A549 (cell line): ENCODE measurements around the gene ACTL7B. TPM values are rescaled to one million over a fixed set of nuclear protein-coding genes. Genes with fewer than 3 reads are reported as not detected.

Experiments
- ATAC-seq, 2 experiments: fragments of 200-7000 bp in 1 of 2; fragments of >200 bp in 1 of 2; cut with Nextera tagmentation in 1 of 2; cut with Tn5 transposase in 1 of 2; 3 replicates each; pipeline versions ENCODE4 v1.8.0 to v1.9.1; 2018 to 2020; ENCODE audit warnings: mild to moderate bottlenecking in 1 of 2, moderate library complexity in 1 of 2
- CTCF ChIA-PET: fragments of 300-600 bp; sonication (Branson Sonifier 250); formaldehyde crosslinking; extraction: SDS; loops from one replicate; lab custom pipeline; 2021; ENCODE audit warnings: antibody characterized with exemption, inconsistent platforms; lab: Yijun Ruan, JAX
- POLR2A ChIA-PET: fragments of 350-600 bp; formaldehyde crosslinking; extraction: SDS; loops from one replicate; lab custom pipeline; 2021; ENCODE audit warnings: antibody characterized with exemption, inconsistent platforms; lab: Yijun Ruan, JAX
- DNase-seq, 2 experiments: peaks; one replicate each; pipeline versions ENCODE4 v3.0.0 to v3.0.0-alpha.2; 2011 to 2016; ENCODE audit warnings: low read depth in 1 of 2, low spot score in 1 of 2
- FAIRE-seq: peaks from 2 replicates; lab custom pipeline; 2011; peaks lifted over from hg19 to GRCh38; lab: Jason Lieb, UNC
- H3K27ac ChIP-seq, 2 experiments: fragments of >200 bp; sonication (Bioruptor Twin); formaldehyde crosslinking; 3 replicates each; pipeline ENCODE4 v1.5.1; 2016 to 2017
- H3K4me1 ChIP-seq: fragments of >200 bp; sonication (Bioruptor Twin); formaldehyde crosslinking; 3 replicates; pipeline ENCODE4 v1.6.1; 2016
- H3K4me2 ChIP-seq: fragments of >200 bp; sonication (Bioruptor Twin); formaldehyde crosslinking; 3 replicates; pipeline ENCODE4 v1.6.1; 2016
- H3K4me3 ChIP-seq: fragments of >200 bp; sonication (Bioruptor Twin); formaldehyde crosslinking; 3 replicates; pipeline ENCODE4 v1.5.1; 2016
- H3K9me3 ChIP-seq: fragments of >200 bp; sonication (Bioruptor Twin); formaldehyde crosslinking; 3 replicates; pipeline ENCODE4 v1.6.1; 2016
- CBX2 ChIP-seq: fragments of 200-600 bp; sonication (generic); IDR thresholded peaks from 2 replicates; pipeline ENCODE4 v1.6.1; 2016; ENCODE audit warnings: low read depth, mild to moderate bottlenecking, borderline replicate concordance
- CBX8 ChIP-seq: fragments of 200-600 bp; sonication (generic); IDR thresholded peaks from 2 replicates; pipeline ENCODE4 v1.6.1; 2016
- CHD2 ChIP-seq: fragments of 150-350 bp; IDR thresholded peaks from 2 replicates; pipeline ENCODE4 v1.6.1; 2014; ENCODE audit warnings: low read length; ENCODE audit not compliant: partially characterized antibody
- CHD4 ChIP-seq: fragments of 200-600 bp; sonication (generic); IDR thresholded peaks from 2 replicates; pipeline ENCODE4 v1.6.1; 2016; ENCODE audit warnings: antibody characterized with exemption, mild to moderate bottlenecking, borderline replicate concordance
- EHMT2 ChIP-seq: fragments of 200-600 bp; sonication (generic); IDR thresholded peaks from 2 replicates; pipeline ENCODE4 v1.6.1; 2016; ENCODE audit warnings: antibody characterized with exemption, low read depth, mild to moderate bottlenecking, moderate library complexity
- EP300 ChIP-seq, 2 experiments: fragments of >200 bp; sonication (Bioruptor Twin); formaldehyde crosslinking; IDR thresholded peaks; 2 replicates in 1 of 2; 3 replicates in 1 of 2; pipeline ENCODE4 v1.6.1; 2016 to 2017
- FOXS1 ChIP-seq: fragments of 250-450 bp; sonication (Bioruptor Pico); IDR thresholded peaks from 2 replicates; pipeline ENCODE4 v1.5.0; 2020; ENCODE audit warnings: mild to moderate bottlenecking, moderate library complexity
- HDAC2 ChIP-seq: fragments of 200-600 bp; sonication (generic); IDR thresholded peaks from 2 replicates; pipeline ENCODE4 v1.6.1; 2016
- KDM5A ChIP-seq: fragments of 200-600 bp; sonication (generic); IDR thresholded peaks from 2 replicates; pipeline ENCODE4 v1.6.1; 2016; ENCODE audit warnings: antibody characterized with exemption, mild to moderate bottlenecking
- MAFK ChIP-seq: fragments of 450-650 bp; IDR thresholded peaks from 2 replicates; pipeline ENCODE4 v1.6.1; 2014; ENCODE audit not compliant: partially characterized antibody
- NPAS2 ChIP-seq: fragments of 250-450 bp; sonication (Bioruptor Pico); IDR thresholded peaks from 2 replicates; pipeline ENCODE4 v1.8.0; 2022; ENCODE audit warnings: mild to moderate bottlenecking, moderate library complexity, borderline replicate concordance
- NR3C1 ChIP-seq: fragments of >200 bp; sonication (Bioruptor Twin); formaldehyde crosslinking; IDR thresholded peaks from 3 replicates; pipeline ENCODE4 v1.6.1; 2017
- POLR2A ChIP-seq: IDR thresholded peaks from 2 replicates; pipeline ENCODE4 v1.6.1; 2012; ENCODE audit warnings: mild to moderate bottlenecking, low read length
- POLR2AphosphoS2 ChIP-seq: conservative IDR thresholded peaks from 2 replicates; pipeline ENCODE4 v1.6.1; 2012; ENCODE audit warnings: low read length, improper control_type of control experiment, inconsistent platforms
- RAD21 ChIP-seq, 2 experiments: fragments of >200 bp in 1 of 2; sonication (Bioruptor Twin) in 1 of 2; formaldehyde crosslinking in 1 of 2; IDR thresholded peaks in 1 of 2; conservative IDR thresholded peaks in 1 of 2; 2 replicates in 1 of 2; 3 replicates in 1 of 2; pipeline ENCODE4 v1.6.1; 2012 to 2018; ENCODE audit warnings: inconsistent platforms in 1 of 2
- RNF2 ChIP-seq: fragments of 200-600 bp; sonication (generic); IDR thresholded peaks from 2 replicates; pipeline ENCODE4 v1.6.1; 2016; ENCODE audit warnings: low read depth, mild to moderate bottlenecking, antibody characterized with exemption, moderate library complexity, borderline replicate concordance
- SREBF2 ChIP-seq: fragments of 450-650 bp; IDR thresholded peaks from 2 replicates; pipeline ENCODE4 v1.6.1; 2014; ENCODE audit warnings: mild to moderate bottlenecking, moderate library complexity
- TFCP2L1 ChIP-seq: fragments of 250-450 bp; sonication (Bioruptor Pico); IDR thresholded peaks from 2 replicates; pipeline ENCODE4 v1.5.0; 2021; ENCODE audit warnings: mild to moderate bottlenecking
- ZFP36 ChIP-seq: fragments of 450-650 bp; IDR thresholded peaks from 2 replicates; pipeline ENCODE4 v1.6.1; 2014; ENCODE audit warnings: borderline replicate concordance; ENCODE audit not compliant: partially characterized antibody
- WGBS: methylation state at CpG from one replicate; pipeline ENCODE4 v1.1.6; 2017; ENCODE audit errors: missing lambda C conversion rate; 5-methylcytosine and 5-hydroxymethylcytosine counted together
- polyA plus RNA-seq, 4 experiments: library from polyadenylated mRNA; depleted of rRNA in 3 of 4; stranded (reverse); fragments of >200 nt; fragmentation: RNase III in 1 of 4; extraction: RNeasy Plus Mini Kit Qiagen cat#74134 plus additional on column Dnase treatment in 1 of 4; gene quantifications; 2 replicates in 3 of 4; 3 replicates in 1 of 4; pipeline ENCODE4 v1.2.3, GENCODE V29; 2011 to 2017
- TF ChIP-seq, protein P1 (sequence below): IDR thresholded peaks from 2 replicates; pipeline ENCODE4 v1.6.1; 2012
- TF ChIP-seq, protein P2 (sequence below): IDR thresholded peaks from 2 replicates; pipeline ENCODE4 v1.6.1; 2012

ACTL7B gene
- polyA plus RNA-seq, 2 of the 4 experiments (the other 2 are of a cell fraction) = not detected

DNA sequence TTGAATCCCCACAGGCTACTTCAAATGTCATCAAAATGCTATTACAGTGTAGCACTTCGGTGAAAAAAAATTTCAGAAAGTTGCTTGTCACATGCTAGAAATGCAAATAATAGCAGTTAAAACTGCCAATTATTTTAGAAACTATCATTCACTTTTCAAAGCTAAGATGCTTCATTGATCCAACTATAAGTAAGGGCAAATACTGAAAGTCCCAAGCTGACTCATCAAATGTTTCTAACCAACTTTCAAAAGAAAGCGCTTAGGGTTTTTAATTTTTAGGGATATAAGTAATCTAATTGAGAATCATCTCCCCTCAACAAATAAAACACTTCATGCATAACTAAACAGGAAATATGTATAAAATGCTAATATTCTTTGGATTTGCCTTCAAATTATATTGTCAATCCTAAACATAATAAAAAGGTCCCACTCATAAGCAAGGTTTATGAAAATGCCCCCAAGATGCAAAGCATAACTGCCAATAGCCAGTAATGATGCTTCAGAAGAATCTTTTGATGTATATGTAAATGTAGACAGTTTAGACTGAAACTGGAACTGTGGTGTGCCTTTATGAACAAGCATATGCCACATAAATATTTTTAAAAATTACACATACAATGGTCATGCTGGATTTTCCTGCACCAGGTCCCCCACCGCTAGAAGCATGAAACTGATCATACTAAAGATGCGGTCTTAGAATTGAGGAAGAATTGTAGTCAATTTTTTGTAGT, 18.4 kb upstream of the ACTL7B start:
- DNase-seq (no peak), ATAC-seq (no peak), FAIRE-seq (no peak)
- CTCF ChIA-PET = no interaction called here
- TF ChIP-seq EP300 (IDR thresholded peaks at IDR 0.05) (no peak), RNF2 (no peak), CHD2 (no peak), FOXS1 (CRISPR knock-in tag) (no peak), POLR2AphosphoS2 (no peak), NPAS2 (CRISPR knock-in tag) (no peak), CBX2 (no peak), NR3C1 (no peak), RAD21 (conservative IDR thresholded peaks at IDR 0.05 in 1 of 2, IDR thresholded peaks at IDR 0.05 in 1 of 2) (no peak), EHMT2 (no peak), CBX8 (no peak)
- TF ChIP-seq, protein P1, sequence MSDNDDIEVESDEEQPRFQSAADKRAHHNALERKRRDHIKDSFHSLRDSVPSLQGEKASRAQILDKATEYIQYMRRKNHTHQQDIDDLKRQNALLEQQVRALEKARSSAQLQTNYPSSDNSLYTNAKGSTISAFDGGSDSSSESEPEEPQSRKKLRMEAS = no peak
- no peak overlapping the region for H3K4me2 ChIP-seq
- H3K27ac ChIP-seq = no peak overlapping the region
- H3K4me3 ChIP-seq = no peak overlapping the region
- 95% methylated on average over 4 of the region's 4 CpGs for WGBS
- H3K9me3 ChIP-seq = peaks cover 9% of the 10 kb centered on the region
- POLR2A ChIA-PET = no interaction called here
- peaks cover 8% of the 10 kb centered on the region for H3K4me1 ChIP-seq

DNA sequence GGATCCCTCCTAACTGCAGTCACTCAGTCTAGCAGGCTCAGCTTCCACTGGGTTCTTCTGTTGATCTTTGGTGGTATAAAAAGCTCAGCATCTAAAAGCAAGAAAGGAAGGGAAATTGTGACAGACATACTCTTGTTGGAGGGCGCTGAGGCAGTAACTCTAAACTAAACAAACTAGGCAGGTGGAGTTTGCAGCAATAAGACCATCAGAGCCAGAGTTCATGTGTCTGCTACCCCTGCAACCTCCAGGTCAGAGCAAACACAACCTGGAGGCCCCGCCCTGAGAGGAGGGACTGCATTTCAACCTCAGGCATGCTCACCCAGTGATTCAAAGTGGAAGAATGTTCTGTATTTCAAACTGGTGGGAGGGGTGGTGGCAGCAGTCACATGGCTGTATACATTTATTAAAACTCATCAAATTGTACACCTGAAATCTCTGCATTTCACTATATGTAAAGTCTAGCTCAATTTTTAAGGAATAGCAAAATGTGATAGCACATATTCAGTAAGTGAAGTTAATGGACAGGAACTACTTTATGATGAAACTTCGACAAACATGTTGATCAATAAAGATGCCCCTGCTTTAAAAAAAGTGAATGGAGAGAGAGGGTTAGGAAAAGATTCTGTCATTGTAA, 13.4 kb upstream of the ACTL7B start:
- DNase-seq (peak; percentile 22 to 42), ATAC-seq (peak; percentile 75 to 86; a peak in 4 of 6 replicates), FAIRE-seq (no peak)
- 78% methylated on average over 3 of the region's 3 CpGs for WGBS
- peak overlapping the region; percentile 9; the same call in 2 of the 3 replicates for H3K4me2 ChIP-seq
- CTCF ChIA-PET = interaction anchor here (0.8 to 1.9 kb wide), 3 partner anchors 8 to 82 kb away, joined by 3 to 6 read pairs (median 4); no protein-coding TSS in a partner anchor
- H3K4me1 ChIP-seq = peaks cover 14% of the 10 kb centered on the region
- no peak overlapping the region for H3K4me3 ChIP-seq
- TF ChIP-seq MAFK (no peak), KDM5A (no peak), ZFP36 (no peak), TFCP2L1 (CRISPR knock-in tag) (no peak)
- H3K9me3 ChIP-seq = peaks cover 9% of the 10 kb centered on the region
- POLR2A ChIA-PET = no interaction called here
- peak overlapping the region; percentile 31 to 42; a peak in 2 of 6 replicates for H3K27ac ChIP-seq

DNA sequence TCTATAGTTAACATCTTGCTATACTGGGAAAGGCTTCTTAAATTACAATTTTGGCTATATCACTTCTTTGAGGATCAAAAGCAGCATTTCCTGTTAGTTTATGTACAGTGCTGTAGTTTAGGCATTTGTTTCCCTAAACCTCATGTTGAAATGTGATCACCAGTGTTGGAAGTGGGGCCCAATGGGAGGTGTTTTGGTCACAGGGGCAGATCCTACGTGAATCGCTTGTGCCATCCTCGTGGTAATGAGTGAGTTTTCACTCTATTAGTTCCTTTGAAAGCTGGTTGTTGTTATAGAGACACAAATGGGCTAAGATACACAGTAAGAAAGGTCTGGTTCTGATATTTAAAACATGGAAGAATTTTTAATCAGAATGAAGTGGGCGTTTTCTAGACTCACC, 12.0 kb upstream of the ACTL7B start:
- ChIA-PET CTCF (interaction anchor here (1.9 kb wide), 1 partner anchor 10 kb away, joined by 6 read pairs; no protein-coding TSS in a partner anchor), POLR2A (no interaction called here)
- Histone ChIP-seq H3K27ac (no peak overlapping the region), H3K4me2 (no peak overlapping the region), H3K4me3 (no peak overlapping the region), H3K4me1 (peaks cover 14% of the 10 kb centered on the region), H3K9me3 (peaks cover 9% of the 10 kb centered on the region)
- TF ChIP-seq, protein P2, sequence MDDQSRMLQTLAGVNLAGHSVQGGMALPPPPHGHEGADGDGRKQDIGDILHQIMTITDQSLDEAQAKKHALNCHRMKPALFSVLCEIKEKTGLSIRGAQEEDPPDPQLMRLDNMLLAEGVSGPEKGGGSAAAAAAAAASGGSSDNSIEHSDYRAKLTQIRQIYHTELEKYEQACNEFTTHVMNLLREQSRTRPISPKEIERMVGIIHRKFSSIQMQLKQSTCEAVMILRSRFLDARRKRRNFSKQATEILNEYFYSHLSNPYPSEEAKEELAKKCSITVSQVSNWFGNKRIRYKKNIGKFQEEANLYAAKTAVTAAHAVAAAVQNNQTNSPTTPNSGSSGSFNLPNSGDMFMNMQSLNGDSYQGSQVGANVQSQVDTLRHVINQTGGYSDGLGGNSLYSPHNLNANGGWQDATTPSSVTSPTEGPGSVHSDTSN = no peak
- no peak for TF ChIP-seq POLR2A
- no peak for TF ChIP-seq HDAC2
- TF ChIP-seq RAD21 (conservative IDR thresholded peaks at IDR 0.05 in 1 of 2, IDR thresholded peaks at IDR 0.05 in 1 of 2) = no peak
- TF ChIP-seq CHD4 = no peak
- TF ChIP-seq SREBF2 = no peak
- FAIRE-seq (no peak), ATAC-seq (no peak), DNase-seq (no peak)
- WGBS = 94% methylated on average over 4 of the region's 4 CpGs
